ENCODE data around the gene RTL3.
"Not testable (repeated sequence)": the region's sequence is repeated elsewhere in the genome, so short reads cannot be mapped to it uniquely, and the experiment has no call there.

Gene RTL3, protein sequence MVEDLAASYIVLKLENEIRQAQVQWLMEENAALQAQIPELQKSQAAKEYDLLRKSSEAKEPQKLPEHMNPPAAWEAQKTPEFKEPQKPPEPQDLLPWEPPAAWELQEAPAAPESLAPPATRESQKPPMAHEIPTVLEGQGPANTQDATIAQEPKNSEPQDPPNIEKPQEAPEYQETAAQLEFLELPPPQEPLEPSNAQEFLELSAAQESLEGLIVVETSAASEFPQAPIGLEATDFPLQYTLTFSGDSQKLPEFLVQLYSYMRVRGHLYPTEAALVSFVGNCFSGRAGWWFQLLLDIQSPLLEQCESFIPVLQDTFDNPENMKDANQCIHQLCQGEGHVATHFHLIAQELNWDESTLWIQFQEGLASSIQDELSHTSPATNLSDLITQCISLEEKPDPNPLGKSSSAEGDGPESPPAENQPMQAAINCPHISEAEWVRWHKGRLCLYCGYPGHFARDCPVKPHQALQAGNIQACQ

DNA sequence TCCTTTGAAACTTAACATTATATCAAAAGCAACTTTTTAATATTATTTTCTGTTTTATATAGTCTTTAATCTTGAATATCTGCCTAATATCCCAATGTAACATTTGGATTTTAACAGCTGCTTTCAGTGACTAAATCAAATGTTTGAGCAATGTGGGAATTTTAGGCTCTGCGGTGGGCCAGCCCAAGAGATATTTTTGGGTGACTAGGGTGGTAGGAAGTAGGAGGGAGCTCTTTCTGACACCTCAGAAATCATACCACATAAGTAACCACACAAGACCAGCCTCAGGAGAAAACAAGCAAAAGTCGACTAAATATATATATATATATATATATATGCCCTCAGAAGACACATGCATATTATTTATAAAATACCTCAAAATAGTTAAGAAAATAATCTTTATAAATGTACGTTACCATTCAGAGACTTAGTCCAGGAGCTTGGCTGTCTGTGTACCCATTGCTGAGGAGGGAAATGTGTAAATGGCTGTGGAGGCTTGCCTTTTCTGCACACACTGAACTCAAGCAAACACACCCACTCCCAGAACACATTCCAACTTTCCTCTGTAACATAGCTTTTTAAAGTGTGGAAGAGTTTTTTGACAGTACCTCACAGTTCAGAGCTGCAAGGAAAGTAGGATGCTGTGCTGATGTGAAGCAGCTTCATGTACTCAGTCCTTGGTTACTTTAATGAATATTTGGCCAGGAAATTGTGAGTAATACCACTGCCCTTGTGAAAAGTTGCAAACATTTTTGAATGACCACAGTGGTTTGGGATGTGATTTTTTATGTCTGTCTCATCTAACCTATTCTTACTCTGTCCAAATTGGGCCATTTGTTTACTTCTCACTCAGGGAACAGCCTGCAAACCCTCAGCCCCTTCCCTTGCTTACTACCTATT, at the start of gene RTL3:
TSS of gene RTL3 (minus strand) at position 484 of the 900 bp plus-strand sequence. CDS start 908 bp downstream, outside the sequence.
- no peak for DNase-seq (ENCODE audit: low spot score)

DNA sequence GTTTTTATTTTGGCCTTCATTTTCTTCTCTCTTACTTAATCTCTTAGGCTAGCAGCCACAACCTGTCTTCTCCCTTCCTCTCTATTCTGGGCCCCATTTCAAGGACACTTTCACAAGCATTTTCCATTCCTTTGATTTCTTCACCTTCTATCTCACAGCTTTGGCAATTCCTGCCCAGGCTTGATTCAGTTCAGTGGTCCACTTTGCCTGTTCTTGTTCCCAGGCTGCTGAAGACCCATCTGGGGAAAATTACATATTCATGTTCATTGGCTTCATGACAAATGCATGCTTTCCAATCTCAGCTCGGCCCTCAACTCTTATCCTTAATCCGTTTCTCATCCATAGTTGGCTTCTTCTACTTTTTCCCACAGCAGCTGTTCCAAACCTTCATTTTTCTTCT, 49.7 kb upstream of the RTL3 start:
- DNase-seq (ENCODE audit: low spot score): no peak

DNA sequence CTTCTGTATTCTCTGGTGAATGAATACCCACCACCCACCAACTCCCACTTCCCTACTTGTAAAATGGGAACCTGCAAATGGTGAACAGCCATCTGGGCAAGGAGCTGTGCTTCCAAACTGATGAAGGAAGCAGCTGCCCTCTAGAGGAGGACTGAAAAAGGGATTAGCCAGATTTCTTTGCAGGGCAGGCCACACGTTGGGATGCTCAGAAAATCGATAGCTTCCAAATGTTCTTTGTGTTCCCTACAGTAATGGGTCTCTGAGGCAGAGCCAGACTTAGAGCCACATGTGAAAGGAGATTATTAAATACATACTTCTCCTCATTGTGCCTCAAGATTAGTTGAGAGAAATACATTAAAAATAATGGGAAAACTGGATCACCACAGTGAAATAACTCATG, 49.1 kb upstream of the RTL3 start:
- DNase-seq (ENCODE audit: low spot score): no peak

DNA sequence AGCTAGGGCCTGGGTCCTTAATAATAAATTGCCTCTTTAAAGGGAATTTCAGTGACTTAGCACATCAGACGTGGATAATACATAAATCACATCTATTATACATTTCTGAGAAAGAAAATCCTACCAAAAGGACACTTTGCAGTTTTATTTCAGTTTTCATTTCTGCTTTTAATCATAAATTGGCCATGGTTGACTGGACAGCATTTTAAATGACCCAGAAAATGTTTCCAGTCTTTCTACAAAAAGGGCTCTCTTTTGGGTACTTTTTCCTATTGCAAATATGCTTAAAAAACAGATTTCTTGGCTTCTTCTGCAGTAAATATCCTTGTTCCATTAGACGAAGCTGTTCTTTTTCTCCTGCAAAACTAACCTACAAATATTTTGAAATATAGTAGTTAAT, 46.9 kb upstream of the RTL3 start:
- no peak for DNase-seq (ENCODE audit: low spot score)

DNA sequence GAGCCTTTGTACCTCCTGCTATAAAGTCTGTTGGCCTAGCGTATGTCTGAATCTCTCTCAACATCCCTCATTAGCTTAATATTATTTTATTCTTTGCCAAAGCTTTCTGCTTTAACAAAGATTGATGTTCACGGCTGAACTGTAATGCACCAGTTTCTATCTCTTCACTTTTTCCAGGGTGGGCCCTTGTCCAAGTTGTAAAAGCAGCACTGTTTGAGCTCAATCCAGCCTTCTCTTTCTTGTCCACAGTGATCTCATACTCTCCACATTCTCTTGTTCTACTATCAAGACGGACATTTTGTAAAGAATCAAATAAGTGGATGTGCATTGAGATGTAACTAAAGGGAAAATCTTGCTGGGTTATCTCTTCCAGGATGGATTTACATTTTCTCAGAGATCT, 34.4 kb upstream of the RTL3 start:
- DNase-seq (ENCODE audit: low spot score): no peak

DNA sequence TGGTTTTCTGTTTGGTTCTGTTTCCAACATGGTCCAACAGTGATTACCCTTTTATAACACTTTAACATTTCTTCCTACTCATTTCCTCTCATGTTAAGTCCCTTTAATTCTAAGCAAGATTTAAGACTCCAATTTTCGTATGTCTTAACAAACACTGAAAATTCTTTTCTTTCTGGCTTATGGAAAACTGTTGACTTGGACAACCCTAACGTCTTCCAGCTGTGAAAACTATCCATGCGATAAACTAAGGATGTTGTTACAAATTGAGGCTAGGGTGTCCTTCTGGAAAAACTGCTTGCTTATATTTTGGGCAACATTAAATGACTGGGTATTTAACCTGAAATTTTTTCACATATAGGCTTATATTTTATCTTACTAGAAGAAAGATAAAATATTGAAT, 33.9 kb upstream of the RTL3 start:
- DNase-seq (ENCODE audit: low spot score): no peak

DNA sequence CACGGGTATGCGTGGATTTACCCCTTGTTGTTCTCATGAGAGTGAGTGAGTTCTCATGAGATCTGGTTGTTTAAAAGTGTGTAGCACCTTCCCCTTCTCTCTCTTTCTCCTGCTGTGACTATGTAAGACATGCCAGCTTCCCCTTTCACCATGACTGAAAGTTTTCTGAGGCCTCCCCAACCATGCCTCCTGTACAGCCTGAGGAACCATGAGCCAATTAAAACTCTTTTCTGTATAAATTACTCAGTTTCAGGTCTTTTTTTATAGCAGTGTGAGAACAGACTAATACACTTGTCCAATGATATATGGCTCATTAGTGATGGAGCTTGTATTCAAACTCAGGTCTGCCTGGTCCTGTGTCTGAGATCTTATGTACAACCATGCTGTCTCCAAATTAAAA, 28.5 kb upstream of the RTL3 start:
- DNase-seq (ENCODE audit: low spot score): no peak

DNA sequence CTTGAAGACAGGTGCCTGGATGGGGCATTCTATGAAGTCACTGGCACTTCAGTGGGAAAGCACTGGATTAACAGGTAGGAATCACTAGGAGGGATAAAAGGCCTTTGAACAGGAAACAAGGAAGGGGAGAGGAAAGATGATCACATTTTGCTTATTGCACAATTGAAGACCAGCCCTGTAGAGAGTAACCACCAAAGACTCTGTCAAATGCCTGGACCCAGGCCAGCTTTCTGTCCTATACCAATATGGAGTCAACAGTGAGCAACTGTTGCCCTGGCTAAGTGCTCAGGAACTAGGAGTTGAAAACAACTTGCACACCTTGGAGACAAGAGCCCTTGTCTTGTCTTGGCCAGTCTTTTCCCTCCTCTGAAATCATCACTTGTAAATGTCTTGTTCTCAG, 14.1 kb upstream of the RTL3 start:
- DNase-seq (ENCODE audit: low spot score): no peak

DNA sequence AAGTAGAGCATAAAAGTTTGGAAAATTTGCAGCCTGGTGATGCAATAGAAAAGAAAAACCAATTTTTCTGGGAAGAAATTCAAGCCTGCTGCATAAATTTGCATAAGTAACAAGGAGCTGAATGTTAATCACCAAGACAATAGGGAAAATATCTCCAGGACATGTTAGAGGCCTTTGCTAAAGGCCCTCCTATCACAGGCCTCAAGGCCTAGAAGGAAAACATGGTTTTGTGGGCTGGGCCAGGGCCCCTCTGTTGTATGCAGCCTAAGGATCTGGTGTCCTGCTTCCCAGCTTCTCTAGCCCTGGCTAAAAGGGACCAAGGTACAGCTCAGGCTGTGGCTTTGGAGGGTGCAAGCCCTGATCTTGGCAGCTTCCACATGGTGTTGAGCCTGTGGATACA, 6.2 kb upstream of the RTL3 start:
- no peak for DNase-seq (ENCODE audit: low spot score)

DNA sequence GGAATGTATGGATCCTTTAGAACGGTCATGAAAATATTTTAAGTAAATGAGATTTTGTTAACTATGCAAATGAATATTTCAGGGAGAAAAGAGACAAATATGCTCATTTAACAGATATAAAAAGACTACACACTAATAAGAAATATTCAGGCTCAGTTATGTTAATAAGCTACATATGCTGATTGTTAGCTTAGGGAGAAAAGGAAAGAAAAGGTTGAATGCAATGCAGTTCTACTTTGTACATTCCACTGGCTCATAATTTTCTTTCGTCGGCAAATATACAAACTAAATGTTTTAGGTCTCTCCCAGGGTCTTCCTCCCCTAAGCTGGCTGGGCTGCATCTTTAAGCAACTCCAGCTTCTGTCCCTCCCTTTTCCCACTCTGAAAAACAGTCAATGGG, 2.7 kb upstream of the RTL3 start:
- no peak for DNase-seq (ENCODE audit: low spot score)

DNA sequence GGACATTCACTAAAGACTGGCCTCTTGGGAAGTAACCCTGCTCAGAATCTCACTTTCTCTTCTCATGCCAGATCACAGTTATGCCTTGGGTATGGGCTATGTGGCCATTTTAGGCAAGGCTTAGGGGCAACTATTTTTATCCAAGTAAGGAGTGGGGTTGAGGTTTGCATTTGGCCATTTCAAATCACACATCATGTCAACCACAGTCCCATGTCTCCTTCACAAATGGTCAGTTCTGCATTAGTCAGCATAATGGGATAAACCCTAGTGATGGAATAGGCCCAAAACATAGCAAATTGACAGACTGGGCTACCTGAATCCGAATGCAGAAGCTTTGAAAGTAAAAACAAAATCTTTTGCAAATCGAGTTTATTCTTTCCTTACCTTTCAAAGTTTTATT, 827 bp upstream of the RTL3 start:
- no peak for DNase-seq (ENCODE audit: low spot score)

DNA sequence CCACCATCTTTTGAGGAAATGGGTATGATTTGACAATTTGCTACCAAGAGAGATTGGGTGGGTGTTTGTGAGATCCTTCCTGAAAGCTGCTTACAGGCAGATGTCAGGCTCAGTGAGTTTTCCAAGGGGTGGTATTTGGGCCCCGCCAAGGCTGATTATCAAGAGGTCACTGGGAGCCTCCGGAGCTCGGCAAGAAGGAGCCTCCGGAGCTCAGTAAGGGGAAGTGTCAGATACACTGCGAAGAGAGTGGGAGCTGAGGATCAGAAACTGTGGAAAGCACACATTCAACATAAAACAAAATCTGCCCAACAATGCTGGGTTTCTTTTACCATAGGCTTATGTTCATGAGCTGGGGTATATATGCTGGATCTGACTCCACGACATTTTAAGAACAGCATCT, 714 bp downstream of the RTL3 start:
- no peak for DNase-seq (ENCODE audit: low spot score)

DNA sequence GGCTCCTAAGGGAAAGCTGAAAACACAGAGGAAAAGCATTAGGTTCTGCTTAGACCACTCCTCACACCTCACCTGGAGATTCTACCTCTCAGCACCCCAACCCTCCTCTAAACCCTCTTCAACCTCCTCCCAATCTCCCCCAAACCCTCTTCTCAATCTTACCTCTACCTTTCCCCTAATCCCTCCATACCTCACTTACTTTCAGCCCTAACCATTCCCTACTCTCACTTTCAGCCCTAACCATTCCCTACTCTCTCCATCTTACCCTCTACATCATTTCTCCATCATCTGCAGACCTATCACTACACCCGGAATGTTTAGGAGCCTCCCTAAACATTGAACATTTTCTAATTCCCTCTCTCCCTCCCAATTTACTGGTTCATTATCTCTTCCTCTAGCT, 3.5 kb downstream of the RTL3 start:
- no peak for DNase-seq (ENCODE audit: low spot score)

DNA sequence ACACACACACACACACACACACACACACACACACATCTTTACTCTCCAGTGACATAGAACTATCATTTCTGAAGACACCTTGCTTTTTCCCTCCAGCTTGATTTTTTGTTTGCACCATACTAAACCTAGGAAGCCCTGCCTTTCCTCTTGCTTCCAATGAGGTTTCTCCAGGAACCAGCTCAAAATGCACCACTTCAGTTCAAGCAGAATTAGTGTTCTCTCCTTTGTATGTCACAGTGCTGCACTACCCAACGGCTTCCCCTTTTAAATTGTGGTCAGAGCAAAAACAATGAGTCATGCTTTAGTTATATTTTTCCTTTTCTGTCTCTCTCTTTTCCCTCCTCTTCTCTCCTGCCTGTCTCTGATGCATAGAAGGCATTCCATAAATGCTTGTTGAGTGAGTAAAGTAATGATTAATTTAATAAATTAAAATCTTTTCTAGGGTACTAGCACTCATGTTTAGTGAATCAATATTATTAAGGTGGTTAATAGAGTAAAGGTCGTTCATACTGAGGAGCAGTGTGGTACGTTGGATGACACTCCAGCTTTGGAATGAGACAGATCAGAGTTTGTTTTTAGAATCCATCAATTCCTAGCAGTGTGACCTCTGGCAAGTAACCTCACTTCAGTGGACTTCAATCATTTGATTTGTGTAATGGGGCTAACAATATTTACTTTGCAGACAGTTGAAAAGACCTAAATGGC, 5.9 kb downstream of the RTL3 start:
- DNase-seq (ENCODE audit: low spot score): no peak

DNA sequence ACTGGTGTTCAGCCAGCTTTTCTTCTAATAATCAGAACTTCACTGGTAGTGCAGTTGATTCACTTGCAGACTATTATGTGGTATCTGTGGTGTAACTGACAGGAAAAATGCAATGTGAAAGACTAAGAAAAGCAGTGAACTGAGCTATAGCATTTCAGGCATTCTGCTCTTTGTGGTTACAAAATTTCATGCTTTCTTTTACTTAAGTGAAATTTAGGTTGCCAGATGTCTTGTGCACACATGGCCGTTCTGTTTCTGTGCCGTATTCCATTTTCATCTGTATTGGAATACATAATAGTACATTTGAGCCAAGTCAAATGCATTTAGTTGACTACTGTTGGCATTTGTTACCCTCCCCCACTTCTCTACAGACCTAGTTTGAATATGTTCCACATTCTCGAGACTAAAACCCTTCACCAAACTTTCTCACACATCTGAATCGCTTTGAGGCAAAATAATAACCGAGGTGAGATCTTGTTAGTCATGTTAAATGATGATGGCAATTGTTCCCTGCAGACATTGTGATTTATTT, 8.2 kb downstream of the RTL3 start:
- no peak for DNase-seq (ENCODE audit: low spot score)

DNA sequence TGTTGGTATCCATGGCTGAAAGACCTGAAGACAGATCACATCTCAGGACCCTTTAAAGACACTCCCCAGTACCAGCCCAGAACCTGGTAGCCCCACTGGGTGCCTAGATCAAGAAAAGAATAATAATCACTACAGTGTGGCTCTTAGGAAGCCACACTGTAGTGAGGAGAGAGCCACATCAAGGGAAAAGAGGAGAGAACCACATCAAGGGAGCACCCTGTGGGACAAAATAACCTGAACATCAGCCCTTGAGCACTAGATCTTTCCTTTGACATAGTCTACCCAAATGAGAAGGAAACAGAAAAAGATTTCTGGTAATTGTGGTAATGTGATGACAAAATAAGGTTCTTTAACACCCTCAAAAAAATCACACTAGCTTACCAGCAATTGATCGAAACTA, 15.3 kb downstream of the RTL3 start:
- no peak for DNase-seq (ENCODE audit: low spot score)

DNA sequence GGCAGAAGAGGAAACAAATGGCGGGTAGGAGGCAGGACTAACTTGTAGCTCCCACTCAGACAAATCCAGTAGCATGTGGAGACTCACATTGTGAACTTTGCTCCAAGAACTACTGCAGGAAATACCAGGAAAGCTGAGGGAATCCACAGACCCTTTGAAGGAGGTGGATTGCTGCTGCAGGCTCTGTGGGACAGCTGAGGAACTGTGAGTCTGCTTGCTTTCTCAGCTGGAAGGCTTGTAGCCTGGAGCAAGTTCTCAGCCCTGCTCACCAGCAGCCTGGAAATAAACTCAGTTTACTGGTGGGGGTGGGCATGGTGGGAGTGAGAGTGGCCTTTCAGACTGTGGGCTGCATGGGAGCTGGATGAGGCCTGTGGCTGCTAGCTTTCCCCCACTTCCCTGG, 16.0 kb downstream of the RTL3 start:
- no peak for DNase-seq (ENCODE audit: low spot score)

DNA sequence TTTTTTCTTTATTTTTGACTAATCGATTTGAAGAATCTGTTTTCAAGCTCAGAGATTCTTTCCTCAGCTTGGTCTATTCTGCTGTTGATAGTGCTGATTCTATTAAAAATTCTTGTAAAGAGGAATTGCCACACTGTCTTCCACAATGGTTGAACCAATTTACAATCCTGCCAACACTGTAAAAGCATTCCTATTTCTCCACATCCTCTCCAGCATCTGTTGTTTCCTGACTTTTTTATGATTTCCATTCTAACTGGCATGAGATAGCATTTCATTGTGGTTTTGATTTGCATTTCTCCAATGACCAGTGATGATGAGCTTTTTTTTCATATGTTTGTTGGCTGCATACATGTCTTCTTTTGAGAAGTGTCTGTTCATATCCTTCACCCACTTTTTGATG, 23.0 kb downstream of the RTL3 start:
- not testable (repeated sequence) for DNase-seq (ENCODE audit: low spot score)

DNA sequence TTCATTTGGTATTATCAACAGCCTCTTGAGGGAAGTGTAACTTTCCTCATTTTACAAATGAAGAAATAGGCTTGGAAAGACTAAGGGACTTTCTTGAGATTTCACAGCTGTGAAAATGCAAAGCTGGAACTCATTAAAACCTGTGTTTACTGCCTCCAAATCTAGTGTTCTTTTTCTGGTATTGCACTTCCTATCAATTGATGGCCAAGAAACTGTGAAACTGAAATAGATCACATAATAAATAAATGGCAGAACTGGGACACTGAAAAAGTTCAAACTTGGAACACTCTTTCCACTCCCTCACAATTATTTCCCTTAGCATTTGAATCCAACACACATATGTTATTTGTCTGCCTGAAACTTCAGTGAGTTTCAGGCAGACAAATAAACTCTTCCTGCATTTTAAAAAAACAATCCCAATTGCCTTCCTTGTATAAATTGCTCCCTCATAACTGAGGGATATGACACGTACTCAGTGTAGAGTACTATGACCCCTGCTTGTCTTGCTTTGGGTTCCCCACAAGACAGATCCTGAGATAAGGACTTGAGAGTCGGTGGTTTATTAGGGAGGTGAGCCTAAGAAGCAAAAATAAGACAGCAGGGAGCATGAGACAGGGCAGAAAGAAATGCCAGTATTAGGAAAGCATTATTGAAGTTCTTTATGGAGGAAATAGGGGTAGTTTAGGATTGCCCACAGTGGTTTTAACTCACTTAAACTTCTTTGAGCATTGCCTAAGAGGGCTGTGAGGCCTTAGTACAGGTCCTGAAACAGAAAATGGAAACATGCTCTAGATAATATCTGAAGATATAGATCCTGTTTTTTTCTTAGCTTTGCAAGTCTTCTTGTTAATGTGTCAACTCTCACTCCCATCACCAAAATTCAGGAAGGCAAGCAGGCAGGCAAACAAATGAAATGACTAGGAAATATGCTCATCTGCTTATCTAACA, 33.9 kb downstream of the RTL3 start:
- DNase-seq (ENCODE audit: low spot score): no peak

DNA sequence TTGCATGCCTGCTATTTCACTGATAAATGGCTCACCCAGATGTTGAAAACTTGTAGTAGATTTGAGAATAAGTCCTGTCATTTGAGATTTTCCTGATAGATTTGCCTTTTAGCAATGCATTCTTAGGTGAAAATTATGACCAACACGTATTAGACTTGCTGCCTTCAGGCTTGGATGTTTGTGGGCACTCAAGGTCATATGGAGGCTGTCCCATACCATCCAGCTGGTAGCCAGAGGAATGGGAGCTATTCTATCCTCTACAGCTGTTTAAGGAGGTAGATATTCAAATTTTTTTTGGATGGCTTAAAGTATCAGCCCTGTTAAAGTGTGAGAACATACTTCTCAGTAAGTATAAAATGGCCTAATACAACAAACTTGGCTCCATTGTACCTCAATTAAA, 34.7 kb downstream of the RTL3 start:
- DNase-seq (ENCODE audit: low spot score): no peak

DNA sequence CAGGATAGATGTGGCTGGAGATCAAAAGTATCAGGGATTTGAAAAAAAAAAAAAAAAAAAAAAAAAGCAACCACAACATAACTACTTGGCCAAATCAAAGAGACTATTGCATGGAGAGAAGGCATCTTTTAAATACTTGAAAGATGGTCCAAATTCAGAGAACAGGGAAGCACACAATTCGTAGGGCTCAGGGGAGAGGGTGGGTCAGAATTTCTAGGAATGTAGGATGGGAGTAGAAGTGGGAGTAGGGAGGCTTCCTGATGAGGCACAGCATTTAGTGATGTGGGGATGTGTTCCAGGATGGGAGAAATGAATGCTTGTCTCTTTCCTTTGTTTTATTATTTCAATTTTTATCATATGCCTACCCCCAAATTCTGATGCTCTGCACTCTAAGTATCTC, 36.3 kb downstream of the RTL3 start:
- no peak for DNase-seq (ENCODE audit: low spot score)

Measured in cerebellar cortex (tissue), 1 donor.